OCI-LY3 (cell line): ENCODE measurements around the gene GRK6.

ENCODE experiments used
- CTCF ChIP-seq: fragments of 200-600, 300-600 bp; sonication (generic); IDR thresholded peaks from 2 replicates; pipeline ENCODE4 v1.5.1; 2014; ENCODE audit warnings: antibody characterized with exemption, low read length, low read depth
- EZH2phosphoT487 ChIP-seq: fragments of 200-600 bp; shearing (Covaris generic); IDR thresholded peaks from 2 replicates; pipeline ENCODE4 v1.6.1; 2018; ENCODE audit warnings: antibody characterized with exemption, mixed run types, low read depth

- TF ChIP-seq CTCF (no peak), EZH2phosphoT487 (no peak)
Observed at GRCh38 chr5:177393206-177393765, 33.2 kb upstream of the GRK6 start.
